SJCRH30 (cell line): ENCODE results near the gene IFT122. TPM values are rescaled to one million over a fixed set of nuclear protein-coding genes. Genes with fewer than 3 reads are reported as not detected.
"Not testable (repeated sequence)": the region's sequence is repeated elsewhere in the genome, so short reads cannot be mapped to it uniquely, and the experiment has no call there.

Experiments
- DNase-seq, 2 experiments: peaks; one replicate each; pipeline ENCODE4 v3.0.0-alpha.2; 2015 to 2020
- H3K27ac ChIP-seq: fragments of 250-450 bp; sonication (Bioruptor Pico); 2 replicates; pipeline ENCODE4 v1.5.1; 2020; ENCODE audit warnings: mild to moderate bottlenecking, moderate library complexity
- H3K27me3 ChIP-seq: fragments of 250-450 bp; sonication (Bioruptor Pico); 2 replicates; pipeline ENCODE4 v1.5.1; 2020; ENCODE audit warnings: mild to moderate bottlenecking, moderate library complexity
- H3K36me3 ChIP-seq: fragments of 250-450 bp; sonication (Bioruptor Pico); 2 replicates; pipeline ENCODE4 v1.5.1; 2020; ENCODE audit warnings: mild to moderate bottlenecking, moderate library complexity
- H3K4me1 ChIP-seq: fragments of 250-450 bp; sonication (Bioruptor Pico); 2 replicates; pipeline ENCODE4 v1.5.1; 2020; ENCODE audit warnings: mild to moderate bottlenecking, moderate library complexity
- H3K4me3 ChIP-seq: fragments of 250-450 bp; sonication (Bioruptor Pico); 2 replicates; pipeline ENCODE4 v1.5.1; 2020; ENCODE audit warnings: mild to moderate bottlenecking, moderate library complexity
- H3K9me3 ChIP-seq: fragments of 250-450 bp; sonication (Bioruptor Pico); replicated peaks from 2 replicates; pipeline ENCODE4 v1.5.1; 2020; ENCODE audit warnings: mild to moderate bottlenecking, moderate library complexity
- total RNA-seq: library from RNA; depleted of rRNA; stranded (reverse); fragments of >200 nt; shearing (Covaris generic); gene quantifications from 2 replicates; pipeline ENCODE4 v1.2.3, GENCODE V29; 2014

Gene IFT122
- total RNA-seq, 1 experiment from 2014 or later, result 18.1 TPM

DNA sequence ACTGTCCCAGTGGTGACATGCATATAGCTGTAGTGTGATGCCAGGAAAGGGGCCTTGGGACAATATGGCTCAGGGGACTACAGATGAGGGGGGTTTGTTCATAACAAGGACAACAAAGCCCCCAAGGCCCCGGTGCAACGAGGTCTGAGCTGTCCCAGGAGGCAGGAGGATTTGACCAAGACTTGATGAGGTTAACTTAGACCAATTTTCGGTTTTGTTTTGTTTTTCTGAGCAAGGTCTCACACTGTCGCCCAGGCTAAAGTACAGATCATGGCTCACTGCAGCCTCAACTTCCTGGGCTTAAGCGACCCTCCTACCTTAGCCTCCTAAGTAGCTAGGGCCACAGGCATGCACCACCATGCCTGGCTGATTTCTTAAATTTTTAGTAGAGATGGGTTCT lies 35.4 kb upstream of the IFT122 start:
- Histone ChIP-seq H3K4me1 (no peaks in the 10 kb centered on the region), H3K27me3 (peaks cover 11% of the 10 kb centered on the region), H3K4me3 (no peak overlapping the region), H3K27ac (no peak overlapping the region), H3K36me3 (no peaks in the 10 kb centered on the region), H3K9me3 (no peaks in the 10 kb centered on the region)
- DNase-seq, result no peak

DNA sequence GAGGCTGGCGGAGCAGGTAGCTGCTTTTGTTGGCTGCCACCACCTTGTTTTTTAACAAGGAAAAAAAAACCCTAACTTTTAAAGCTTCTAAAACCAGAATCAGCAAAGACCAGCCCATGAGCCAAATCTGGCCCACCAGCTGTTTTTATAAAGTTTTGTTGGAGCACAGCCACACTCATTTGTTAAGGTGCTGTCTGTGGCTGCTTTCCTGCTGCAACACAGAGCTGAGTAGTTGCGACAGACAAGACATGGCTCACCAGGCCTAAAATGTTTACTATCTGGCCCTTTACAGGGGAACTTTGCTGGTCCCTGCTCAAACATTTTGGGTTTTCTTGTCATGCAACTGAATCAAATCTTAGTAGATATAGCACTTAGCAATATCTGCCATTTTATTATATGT lies 30.5 kb upstream of the IFT122 start:
- Histone ChIP-seq H3K27ac (no peak overlapping the region), H3K4me1 (no peaks in the 10 kb centered on the region), H3K9me3 (no peaks in the 10 kb centered on the region), H3K4me3 (no peak overlapping the region), H3K36me3 (no peaks in the 10 kb centered on the region), H3K27me3 (peaks cover 16% of the 10 kb centered on the region)
- no peak for DNase-seq

DNA sequence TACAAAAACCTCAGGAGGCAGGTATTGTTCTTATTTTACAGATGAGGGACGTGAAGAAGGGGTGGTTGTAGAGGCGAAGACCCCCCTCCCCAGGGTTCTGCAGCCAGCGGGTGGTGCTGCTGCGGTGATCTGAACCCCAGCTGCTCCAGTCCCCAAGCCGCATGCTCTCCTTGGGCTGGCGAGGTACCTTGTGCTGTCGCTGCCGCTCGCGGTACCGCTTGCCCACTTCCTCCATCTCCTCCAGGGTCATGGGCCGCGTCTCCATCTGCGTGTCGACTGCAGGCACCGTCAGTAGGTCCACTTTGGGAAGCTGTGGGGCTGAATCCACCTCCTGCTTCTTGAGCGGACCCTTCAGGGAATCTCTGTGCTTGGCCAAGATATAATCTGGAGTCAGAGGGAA lies 29.1 kb upstream of the IFT122 start:
- H3K4me3 ChIP-seq, result no peak overlapping the region
- no peaks in the 10 kb centered on the region for H3K36me3 ChIP-seq
- peaks cover 6% of the 10 kb centered on the region for H3K27me3 ChIP-seq
- no peak for DNase-seq
- no peaks in the 10 kb centered on the region for H3K9me3 ChIP-seq
- H3K27ac ChIP-seq, result no peak overlapping the region
- H3K4me1 ChIP-seq, result no peaks in the 10 kb centered on the region

DNA sequence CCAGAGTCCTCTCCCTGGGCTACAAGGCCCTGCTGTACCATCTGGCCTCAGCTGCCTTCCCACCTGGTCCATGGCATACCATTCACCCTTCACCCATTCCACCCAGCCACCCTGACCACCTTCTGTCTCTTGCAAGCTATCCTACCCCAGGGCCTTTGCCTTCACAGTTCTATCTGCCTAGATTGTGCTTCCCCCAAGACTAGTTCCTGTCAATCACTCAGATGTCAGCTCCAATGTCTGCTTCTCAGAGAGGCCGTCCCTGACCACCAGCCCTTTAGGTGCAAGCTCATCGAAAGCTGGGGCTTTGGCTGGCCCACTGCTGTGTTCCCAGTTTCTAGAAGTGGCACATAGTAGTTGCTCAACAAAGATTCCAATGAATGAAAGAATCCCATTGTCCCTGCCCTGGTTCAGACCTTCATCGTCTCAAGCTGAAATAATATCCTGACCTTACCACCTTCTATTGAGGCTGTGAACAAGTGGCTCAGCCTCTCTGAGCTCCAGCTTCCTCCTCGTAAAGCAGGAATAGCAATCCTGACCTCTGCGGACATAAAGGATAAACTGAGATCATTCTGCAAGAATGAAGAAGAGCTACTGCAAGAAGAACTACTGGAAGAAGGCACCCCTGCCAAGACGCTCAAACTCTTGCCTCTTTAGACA lies 27.4 kb upstream of the IFT122 start:
- no peak overlapping the region for H3K27ac ChIP-seq
- no peak for DNase-seq
- no peaks in the 10 kb centered on the region for H3K9me3 ChIP-seq
- H3K4me3 ChIP-seq, result no peak overlapping the region
- no peaks in the 10 kb centered on the region for H3K4me1 ChIP-seq
- H3K27me3 ChIP-seq, result peaks cover 6% of the 10 kb centered on the region
- no peaks in the 10 kb centered on the region for H3K36me3 ChIP-seq

DNA sequence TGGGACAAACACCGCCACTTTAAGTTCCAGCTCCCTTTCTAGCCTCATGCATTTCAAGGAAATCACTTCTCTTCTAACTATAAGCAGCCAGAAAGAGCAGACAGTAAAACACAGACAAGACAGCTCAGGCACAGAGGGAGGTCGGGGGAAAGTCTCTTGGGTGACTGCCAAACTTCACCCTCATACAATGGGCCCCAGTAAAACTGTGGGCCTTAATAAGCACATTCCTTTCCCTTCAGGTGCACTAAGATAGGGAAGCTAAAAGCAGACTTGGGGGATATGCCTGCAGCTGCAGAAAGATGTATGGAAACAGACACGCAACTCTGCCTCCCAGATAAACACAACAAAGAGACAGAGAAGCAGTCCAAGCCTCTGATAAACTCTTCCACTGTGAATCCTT lies 26.8 kb upstream of the IFT122 start:
- H3K27ac ChIP-seq, H3K9me3 ChIP-seq, H3K27me3 ChIP-seq, DNase-seq, H3K4me1 ChIP-seq, H3K4me3 ChIP-seq, H3K36me3 ChIP-seq: not testable (repeated sequence)

DNA sequence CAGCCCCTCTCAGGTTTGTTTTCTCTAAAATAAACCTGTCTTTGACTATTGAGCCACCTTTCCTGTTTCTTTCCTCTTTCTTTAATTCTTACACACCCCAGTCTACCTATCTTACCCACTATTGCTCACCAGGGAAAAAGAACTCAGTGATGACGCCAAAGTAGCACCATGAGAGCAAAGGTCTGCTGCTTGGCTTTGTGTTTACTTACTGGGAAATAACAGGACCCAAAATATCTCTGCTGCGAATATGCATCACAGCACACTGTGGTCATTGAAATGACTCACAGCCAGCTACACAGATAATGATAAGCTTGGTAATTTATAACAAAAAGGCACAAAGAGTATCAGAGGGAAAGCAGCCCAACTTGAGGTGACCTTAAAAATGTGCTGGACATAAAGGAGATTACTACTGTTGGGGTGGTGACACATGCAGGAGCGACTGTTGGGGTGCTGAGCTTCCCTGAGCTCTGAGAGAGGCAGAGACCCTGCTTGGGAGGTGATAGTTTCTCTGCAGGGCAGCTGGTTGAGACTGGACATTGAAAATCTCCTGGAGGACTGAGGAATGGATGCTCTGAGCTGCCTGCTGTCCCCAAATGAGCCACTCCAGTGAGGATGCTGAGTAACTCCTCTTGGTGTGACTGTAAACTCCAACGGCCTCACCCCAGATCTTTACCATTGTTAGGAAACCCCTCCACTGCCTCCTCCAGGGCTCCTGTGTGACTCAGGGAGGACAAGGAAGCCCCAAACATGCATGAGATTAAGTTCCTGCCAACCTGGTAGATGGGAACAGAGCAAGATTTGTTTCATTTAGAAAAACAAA lies 26.1 kb upstream of the IFT122 start:
- DNase-seq, result no peak
- Histone ChIP-seq H3K27ac (no peak overlapping the region), H3K4me3 (no peak overlapping the region), H3K27me3 (peaks cover 6% of the 10 kb centered on the region), H3K36me3 (no peaks in the 10 kb centered on the region), H3K4me1 (no peaks in the 10 kb centered on the region), H3K9me3 (no peaks in the 10 kb centered on the region)

DNA sequence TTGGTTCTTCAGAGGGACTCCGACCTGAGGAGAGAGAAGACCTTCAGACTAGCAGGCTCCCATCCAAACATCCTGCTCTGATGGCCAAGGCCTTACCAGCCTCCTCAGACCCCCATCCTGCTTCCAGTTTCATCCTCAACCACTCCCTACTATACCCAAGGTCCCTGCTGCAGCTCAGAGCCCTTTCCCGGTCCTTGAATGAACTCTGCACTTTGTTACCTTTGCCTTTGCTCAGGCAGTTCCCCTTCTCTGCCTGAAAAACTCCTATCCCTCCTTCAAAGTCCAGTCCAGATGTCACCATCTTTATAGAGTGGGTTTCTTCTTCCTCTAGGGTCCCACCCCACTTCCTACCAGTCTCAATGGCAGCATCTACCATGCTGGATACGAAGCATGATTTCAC lies 24.6 kb upstream of the IFT122 start:
- no peak for DNase-seq
- Histone ChIP-seq H3K36me3 (no peaks in the 10 kb centered on the region), H3K9me3 (no peaks in the 10 kb centered on the region), H3K27me3 (peaks cover 6% of the 10 kb centered on the region), H3K4me3 (no peak overlapping the region), H3K4me1 (no peaks in the 10 kb centered on the region), H3K27ac (no peak overlapping the region)

DNA sequence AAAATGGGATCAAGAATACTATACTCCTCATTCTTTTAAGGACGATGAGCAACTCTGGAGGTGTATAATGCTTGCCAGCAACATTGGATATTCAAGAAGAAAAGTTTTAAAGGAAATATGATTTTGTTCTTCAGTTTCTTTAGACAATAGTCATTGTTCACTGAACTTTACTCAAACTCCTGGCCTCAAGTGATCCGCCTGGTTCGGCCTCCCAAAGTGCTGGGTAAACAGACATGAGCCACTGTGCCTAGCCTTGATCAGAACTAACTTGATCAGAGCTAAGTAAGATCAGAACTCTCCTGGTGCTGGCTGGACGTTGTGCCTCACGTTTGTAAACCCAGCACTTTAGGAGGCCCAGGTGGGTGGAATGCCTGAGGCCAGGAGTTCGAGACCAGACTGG lies 24.2 kb upstream of the IFT122 start:
- no peak for DNase-seq
- H3K27me3 ChIP-seq, result peaks cover 6% of the 10 kb centered on the region
- H3K36me3 ChIP-seq, result no peaks in the 10 kb centered on the region
- H3K9me3 ChIP-seq, result no peaks in the 10 kb centered on the region
- no peak overlapping the region for H3K27ac ChIP-seq
- no peak overlapping the region for H3K4me3 ChIP-seq
- H3K4me1 ChIP-seq, result no peaks in the 10 kb centered on the region

DNA sequence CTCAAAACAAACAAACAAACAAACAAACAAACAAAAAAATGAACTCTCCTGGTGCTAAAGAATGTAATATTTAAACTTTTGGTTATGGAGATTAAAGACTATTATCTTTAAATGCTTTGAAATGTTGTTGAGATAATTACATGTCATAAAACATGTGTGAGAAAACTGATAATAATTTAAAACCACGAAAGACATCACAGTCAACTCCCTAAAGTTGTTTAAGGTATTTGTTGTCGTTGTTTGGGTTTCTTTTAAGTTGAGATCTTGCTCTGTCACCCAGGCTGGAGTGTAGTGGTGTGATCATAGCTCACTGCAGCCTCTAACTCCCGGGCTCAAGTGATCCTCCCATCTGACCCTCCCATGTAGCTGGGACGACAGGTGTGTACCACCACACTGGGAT lies 23.6 kb upstream of the IFT122 start:
- Histone ChIP-seq H3K27me3 (peaks cover 6% of the 10 kb centered on the region), H3K9me3 (no peaks in the 10 kb centered on the region), H3K4me3 (no peak overlapping the region), H3K27ac (no peak overlapping the region), H3K4me1 (no peaks in the 10 kb centered on the region), H3K36me3 (no peaks in the 10 kb centered on the region)
- DNase-seq, result no peak

DNA sequence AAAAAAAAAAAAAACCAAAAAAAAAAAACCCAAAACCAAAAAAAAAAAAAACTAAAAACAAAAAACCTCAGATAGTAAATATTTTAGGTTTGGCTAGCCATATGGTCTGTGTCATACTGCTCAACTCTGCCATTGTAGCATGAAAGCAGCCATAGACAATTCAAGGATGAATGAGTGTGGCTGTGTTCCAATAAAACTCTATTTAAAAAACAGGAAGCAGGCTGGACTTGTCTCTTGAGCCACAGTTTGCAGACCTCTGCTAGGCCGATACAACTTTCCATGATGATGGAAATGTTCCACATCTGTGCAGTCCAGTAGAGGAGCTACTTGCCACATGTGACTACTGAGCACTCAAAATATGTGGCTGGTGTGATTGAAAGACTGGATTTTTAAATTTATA lies 22.7 kb upstream of the IFT122 start:
- no peak for DNase-seq
- Histone ChIP-seq H3K36me3 (no peaks in the 10 kb centered on the region), H3K4me3 (no peak overlapping the region), H3K4me1 (no peaks in the 10 kb centered on the region), H3K27ac (no peak overlapping the region), H3K27me3 (peaks cover 6% of the 10 kb centered on the region), H3K9me3 (no peaks in the 10 kb centered on the region)

DNA sequence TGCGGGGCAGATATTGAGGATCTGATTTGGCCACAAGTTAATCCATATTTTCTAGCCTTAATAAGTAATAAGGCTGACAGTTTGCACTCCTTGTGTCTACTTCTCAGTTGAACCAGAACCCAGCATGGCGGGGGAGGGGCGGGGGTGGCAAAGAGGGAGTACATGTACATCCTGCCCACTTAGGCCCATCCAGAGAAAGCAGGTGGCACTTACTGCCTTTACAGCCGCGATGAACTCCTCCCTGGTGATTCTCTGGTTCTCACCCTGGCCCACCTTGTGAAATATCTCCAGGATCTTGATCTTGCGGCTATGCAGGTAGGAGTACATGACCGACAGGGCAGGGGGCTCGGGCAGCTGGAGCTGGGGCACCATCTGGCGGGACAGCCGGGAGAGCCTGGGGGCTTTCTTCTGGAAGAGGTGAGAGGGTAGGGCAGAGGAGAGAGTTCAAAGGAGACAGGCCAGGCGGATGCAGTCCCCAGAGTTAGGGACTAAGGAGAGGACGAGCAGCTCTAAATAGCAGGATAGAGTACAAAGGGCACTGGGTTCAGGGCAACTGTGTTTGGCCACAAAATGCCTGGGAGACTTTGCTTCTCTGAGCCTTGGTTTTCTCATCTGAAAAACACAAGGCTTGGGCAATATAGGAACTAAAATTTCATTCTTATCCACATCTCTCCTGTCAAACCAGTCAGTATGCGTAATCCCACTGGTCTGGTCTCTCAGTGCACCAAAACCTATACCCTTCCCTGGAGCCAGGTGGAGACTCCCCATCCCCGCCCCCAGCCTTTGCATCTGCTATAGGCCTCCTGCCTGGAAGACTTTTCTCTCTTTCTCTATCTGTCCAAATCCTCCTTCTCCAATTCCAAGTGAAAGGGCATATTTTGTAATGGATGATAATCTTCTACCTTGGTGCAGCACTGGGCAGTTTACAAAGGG lies 21.7 kb upstream of the IFT122 start:
- Histone ChIP-seq H3K27ac (no peak overlapping the region), H3K36me3 (no peaks in the 10 kb centered on the region), H3K9me3 (no peaks in the 10 kb centered on the region), H3K27me3 (no peaks in the 10 kb centered on the region), H3K4me1 (no peaks in the 10 kb centered on the region), H3K4me3 (no peak overlapping the region)
- DNase-seq, result no peak

DNA sequence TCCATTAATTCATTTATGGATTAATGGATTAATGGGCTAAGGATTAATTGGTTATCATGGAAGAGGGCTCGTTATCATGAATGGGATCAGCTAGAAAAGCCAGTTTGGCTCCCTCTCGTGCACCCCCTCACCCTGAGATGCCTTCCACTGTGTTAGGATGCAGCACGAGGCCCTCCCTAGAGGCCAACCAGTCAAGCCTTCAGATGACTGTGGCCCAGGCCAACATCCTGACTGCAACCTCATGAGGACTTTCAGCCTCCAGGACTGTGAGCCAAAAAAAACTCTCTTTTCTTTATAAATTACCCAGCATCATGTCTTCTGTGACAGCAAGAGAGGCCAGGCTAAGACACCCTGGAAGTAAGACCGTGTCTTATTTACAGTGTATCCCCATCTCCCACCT lies 20.5 kb upstream of the IFT122 start:
- H3K9me3 ChIP-seq, result no peaks in the 10 kb centered on the region
- no peak for DNase-seq
- H3K4me1 ChIP-seq, result no peaks in the 10 kb centered on the region
- no peaks in the 10 kb centered on the region for H3K36me3 ChIP-seq
- H3K27me3 ChIP-seq, result no peaks in the 10 kb centered on the region
- H3K27ac ChIP-seq, result no peak overlapping the region
- no peak overlapping the region for H3K4me3 ChIP-seq

DNA sequence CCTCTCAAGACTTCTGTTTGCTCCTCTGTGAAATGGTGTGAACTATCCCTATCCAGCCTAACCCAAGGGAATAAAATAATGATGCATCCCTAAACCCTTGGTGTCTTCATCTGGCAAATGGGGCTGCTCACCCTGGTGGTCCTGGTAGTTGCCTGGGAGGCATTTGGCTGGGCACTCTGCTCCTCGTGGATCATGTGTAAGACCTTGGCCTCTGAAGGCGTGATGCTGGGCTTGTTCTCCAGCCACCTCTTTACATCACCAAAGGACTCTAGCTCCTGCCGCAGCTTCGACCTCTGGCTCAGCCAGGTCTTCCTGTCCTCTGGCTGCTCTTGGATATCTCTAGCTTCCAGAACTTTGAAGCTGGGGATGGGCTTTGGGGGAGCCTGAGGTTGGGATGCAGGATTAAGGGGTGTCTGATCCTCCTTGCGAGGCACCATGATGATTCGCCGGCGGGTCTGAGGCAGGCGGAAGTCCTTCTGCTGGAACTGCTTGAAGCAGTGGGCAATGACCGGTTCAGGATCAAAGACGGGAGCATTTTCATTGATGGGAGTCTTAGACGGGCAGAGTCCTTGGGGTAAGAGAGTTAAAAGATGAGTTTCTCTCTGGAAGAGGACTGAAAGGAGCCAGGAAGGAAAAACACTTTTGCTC lies 18.7 kb upstream of the IFT122 start:
- no peaks in the 10 kb centered on the region for H3K9me3 ChIP-seq
- no peaks in the 10 kb centered on the region for H3K36me3 ChIP-seq
- H3K27ac ChIP-seq, result no peak overlapping the region
- no peaks in the 10 kb centered on the region for H3K4me1 ChIP-seq
- H3K4me3 ChIP-seq, result no peak overlapping the region
- H3K27me3 ChIP-seq, result no peaks in the 10 kb centered on the region
- DNase-seq, result no peak

DNA sequence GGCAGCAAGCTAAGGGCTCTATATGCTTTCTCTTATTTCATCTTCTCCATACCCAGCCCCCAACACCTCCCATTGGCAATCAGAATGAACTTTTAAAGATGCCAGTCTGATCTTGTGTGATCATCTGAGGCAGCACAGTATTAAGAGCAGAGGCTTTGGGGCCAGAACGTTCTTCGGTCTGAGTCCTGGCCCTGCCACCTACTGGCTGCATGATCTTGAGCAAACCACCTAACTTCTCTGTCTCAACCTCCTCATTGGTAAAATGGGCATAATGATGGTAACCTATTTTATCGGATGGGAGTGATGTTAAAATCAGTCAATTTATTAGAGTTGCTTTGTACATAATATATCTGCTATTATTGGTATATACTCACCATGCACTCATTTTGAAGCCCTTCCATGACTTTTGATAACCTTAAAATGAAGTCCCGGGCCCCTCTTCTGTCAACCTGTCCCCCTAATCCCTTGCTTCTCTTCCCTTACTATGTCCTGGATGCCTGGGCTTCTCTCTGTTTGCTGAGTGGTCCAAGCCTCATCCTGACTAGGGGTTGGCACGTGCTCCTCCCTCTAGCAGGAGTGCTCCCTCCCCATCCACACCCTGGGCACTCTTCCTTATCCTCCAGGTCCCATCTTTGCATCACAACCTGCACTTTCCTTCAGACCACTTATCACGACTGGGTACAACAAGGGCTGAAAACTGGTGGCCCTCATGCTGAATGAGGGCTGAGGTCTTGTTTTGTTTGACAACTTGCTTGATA lies 17.9 kb upstream of the IFT122 start:
- no peaks in the 10 kb centered on the region for H3K9me3 ChIP-seq
- no peaks in the 10 kb centered on the region for H3K27me3 ChIP-seq
- H3K27ac ChIP-seq, result no peak overlapping the region

More for the DNA sequence above, 17.9 kb upstream of the IFT122 start:
- no peak overlapping the region for H3K4me3 ChIP-seq
- no peak for DNase-seq
- no peaks in the 10 kb centered on the region for H3K4me1 ChIP-seq
- H3K36me3 ChIP-seq, result no peaks in the 10 kb centered on the region
